Common myeloid progenitor, CD34-positive (primary cell): Measurements from ENCODE around the gene NECAB3.

Source experiments
- CTCF ChIA-PET: fragments of 350-600 bp; sonication (Branson Sonifier 250); formaldehyde crosslinking; loops from one replicate; lab custom pipeline; 2021; ENCODE audit warnings: antibody characterized with exemption; lab: Charles Lee
- POLR2A ChIA-PET: fragments of 350-600 bp; sonication (Branson Sonifier 250); formaldehyde crosslinking; loops from one replicate; lab custom pipeline; 2021; ENCODE audit warnings: antibody characterized with exemption; lab: Charles Lee
- DNase-seq, 3 donors: peaks; one replicate each; pipeline versions ENCODE4 v3.0.0 to v3.0.0-alpha.2; 2013
- H3K27ac ChIP-seq, 2 experiments: 1 replicate in 1 of 2; 2 replicates in 1 of 2; pipeline ENCODE4 v1.7.0; 2013; ENCODE audit warnings: inconsistent platforms in 2 of 2, low read length in 2 of 2, mild to moderate bottlenecking in 2 of 2, low read depth in 1 of 2, moderate library complexity in 1 of 2; ENCODE audit not compliant: severe bottlenecking in 2 of 2, insufficient read depth in 1 of 2, poor library complexity in 1 of 2
- H3K27me3 ChIP-seq, 5 experiments: replicated peaks in 2 of 5; 1 replicate in 3 of 5; 2 replicates in 2 of 5; pipeline versions ENCODE4 v1.6.1 to v1.7.0; 2013; ENCODE audit warnings: low read length in 4 of 5, mild to moderate bottlenecking in 2 of 5, moderate library complexity in 2 of 5, inconsistent platforms in 1 of 5; ENCODE audit not compliant: insufficient read depth in 5 of 5, control insufficient read depth in 4 of 5
- H3K36me3 ChIP-seq, 4 experiments: 1 replicate in 2 of 4; 2 replicates in 2 of 4; pipeline versions ENCODE4 v1.6.1 to v1.7.0; 2013; ENCODE audit warnings: low read length in 3 of 4, control low read depth in 1 of 4, mild to moderate bottlenecking in 1 of 4; ENCODE audit not compliant: control insufficient read depth in 4 of 4, insufficient read depth in 4 of 4
- H3K4me1 ChIP-seq, 4 experiments: 1 replicate in 3 of 4; 2 replicates in 1 of 4; pipeline versions ENCODE4 v1.6.1 to v1.7.1; 2013; ENCODE audit warnings: low read length in 3 of 4, mild to moderate bottlenecking in 3 of 4, control low read depth in 1 of 4, inconsistent platforms in 1 of 4, moderate library complexity in 1 of 4; ENCODE audit not compliant: control insufficient read depth in 4 of 4, insufficient read depth in 4 of 4; ENCODE audit errors: control extremely low read depth in 1 of 4
- H3K4me3 ChIP-seq, 7 experiments: 1 replicate in 4 of 7; 2 replicates in 3 of 7; pipeline versions ENCODE4 v1.5.1 to v1.7.0; 2013; ENCODE audit warnings: mild to moderate bottlenecking in 7 of 7, low read length in 6 of 7, moderate library complexity in 6 of 7, inconsistent platforms in 2 of 7, low read depth in 2 of 7, control low read depth in 1 of 7; ENCODE audit not compliant: insufficient read depth in 4 of 7, control insufficient read depth in 1 of 7; ENCODE audit errors: extremely low read depth in 1 of 7
- H3K9me3 ChIP-seq, 5 experiments: 1 replicate in 4 of 5; 2 replicates in 1 of 5; pipeline versions ENCODE4 v1.6.1 to v1.7.1; 2013; ENCODE audit warnings: low read length in 4 of 5, mild to moderate bottlenecking in 2 of 5, inconsistent platforms in 1 of 5, low read depth in 1 of 5, moderate library complexity in 1 of 5; ENCODE audit not compliant: control insufficient read depth in 4 of 5, insufficient read depth in 2 of 5; ENCODE audit errors: control extremely low read depth in 1 of 5
- WGBS: methylation state at CpG from one replicate; pipeline ENCODE4 v1.1.5; 2013; ENCODE audit not compliant: insufficient coverage; 5-methylcytosine and 5-hydroxymethylcytosine counted together

The NECAB3 gene

DNA sequence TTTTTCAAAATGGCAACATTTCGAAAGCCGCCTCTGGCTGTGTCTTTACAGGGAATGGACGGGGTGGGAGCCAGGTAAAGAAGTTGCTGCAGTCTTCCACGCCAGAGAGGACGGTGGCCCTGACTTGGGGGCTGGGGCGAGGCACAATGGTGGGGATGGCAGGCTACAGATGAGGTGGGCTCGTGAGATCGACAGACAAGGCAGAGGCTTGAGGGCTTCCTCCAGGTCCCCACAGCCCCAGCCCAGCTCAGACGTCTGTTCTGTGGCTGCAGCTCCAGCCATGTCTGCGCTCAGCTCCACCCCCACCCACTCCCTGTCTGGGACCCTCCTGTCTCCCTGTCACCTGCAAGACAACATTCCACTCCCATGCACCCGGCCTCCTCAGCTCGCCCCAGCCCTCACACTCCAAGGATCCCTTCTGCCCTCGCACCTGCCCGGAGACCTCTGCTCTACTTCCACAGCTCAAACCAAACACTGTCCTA is 19.5 kb downstream of the NECAB3 start:
- POLR2A ChIA-PET, result no interaction called here
- H3K27ac ChIP-seq, result no peak overlapping the region
- H3K4me1 ChIP-seq, result peaks cover 0 to 2% (median 0%) of the 10 kb centered on the region in 4 experiments
- no peaks in the 10 kb centered on the region for H3K27me3 ChIP-seq
- CTCF ChIA-PET, result interaction anchor here (1.4 to 8.2 kb wide), 5 partner anchors 11 to 200 kb away, joined by 3 to 86 read pairs (median 3); partner anchors contain the start of genes ACTL10 and C20orf144
- no peaks in the 10 kb centered on the region for H3K9me3 ChIP-seq
- 81% methylated on average over 11 of the region's 14 CpGs for WGBS
- peaks cover 0 to 5% (median 0%) of the 10 kb centered on the region in 4 experiments for H3K36me3 ChIP-seq
- no peak overlapping the region for H3K4me3 ChIP-seq
- no peak for DNase-seq

GRCh38 chr20:33653900-33654596 is 20.2 kb downstream of the NECAB3 start:
- POLR2A ChIA-PET, result interaction anchor here (1.2 kb wide), 1 partner anchor 13 kb away, joined by 6 read pairs; the partner anchor contains the start of gene ACTL10
- H3K4me1 ChIP-seq, result peaks cover 0 to 2% (median 0%) of the 10 kb centered on the region in 4 experiments
- H3K27ac ChIP-seq, result no peak overlapping the region
- H3K9me3 ChIP-seq, result no peaks in the 10 kb centered on the region
- 91% methylated on average over 11 of the region's 11 CpGs for WGBS
- H3K36me3 ChIP-seq, result no peaks in the 10 kb centered on the region
- H3K27me3 ChIP-seq, result no peaks in the 10 kb centered on the region
- DNase-seq, result no peak
- CTCF ChIA-PET, result interaction anchor here (0.7 to 8.2 kb wide), 10 partner anchors 12 to 254 kb away, joined by 3 to 86 read pairs (median 3); partner anchors contain the start of genes ACTL10, C20orf144 and CDK5RAP1
- H3K4me3 ChIP-seq, result no peak overlapping the region

- Histone ChIP-seq H3K36me3 (peaks cover 0 to 2% (median 0%) of the 10 kb centered on the region in 4 experiments), H3K27me3 (no peaks in the 10 kb centered on the region), H3K4me1 (peaks cover 0 to 2% (median 0%) of the 10 kb centered on the region in 4 experiments), H3K4me3 (no peak overlapping the region), H3K9me3 (no peaks in the 10 kb centered on the region), H3K27ac (no peak overlapping the region)
- CTCF ChIA-PET, result interaction anchor here (0.7 to 8.2 kb wide), 10 partner anchors 13 to 253 kb away, joined by 3 to 86 read pairs (median 3); partner anchors contain the start of genes ACTL10, C20orf144 and CDK5RAP1
- DNase-seq, result peak; percentile 55 to 77 (median 70)
- WGBS, result 64% methylated on average over 15 of the region's 16 CpGs
- POLR2A ChIA-PET, result interaction anchor here (1.2 kb wide), 1 partner anchor 14 kb away, joined by 6 read pairs; the partner anchor contains the start of gene ACTL10
Measured at GRCh38 chr20:33653218-33653899, 20.9 kb downstream of the NECAB3 start.

DNA sequence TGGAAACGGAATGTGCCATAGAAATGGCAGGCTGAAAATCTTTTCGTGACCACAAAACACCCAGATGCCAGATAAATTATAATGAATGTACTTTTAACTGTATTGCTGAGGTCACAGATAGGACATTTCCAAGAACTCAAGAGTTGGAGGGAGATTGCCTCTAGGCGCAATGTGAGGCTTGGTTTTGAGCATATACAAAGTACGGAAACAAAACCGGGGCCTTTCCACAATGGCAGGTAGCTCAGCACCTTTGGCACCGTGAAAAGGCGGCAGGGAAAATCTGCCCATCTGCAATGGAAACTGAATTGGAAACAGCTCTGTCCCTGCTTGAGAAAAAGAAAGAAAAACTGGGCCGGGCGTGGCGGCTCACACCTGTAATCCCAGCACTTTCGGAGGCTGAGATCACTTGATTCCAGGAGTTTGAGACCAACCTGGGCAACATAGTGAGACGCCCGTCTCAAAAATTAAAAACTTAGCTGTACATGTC is 22.6 kb downstream of the NECAB3 start:
- Histone ChIP-seq H3K4me3 (no peak overlapping the region), H3K27me3 (no peaks in the 10 kb centered on the region), H3K36me3 (peaks cover 0 to 9% (median 2%) of the 10 kb centered on the region in 4 experiments), H3K27ac (no peak overlapping the region), H3K4me1 (peaks cover 0 to 2% (median 0%) of the 10 kb centered on the region in 4 experiments), H3K9me3 (no peaks in the 10 kb centered on the region)
- 77% methylated on average over 6 of the region's 13 CpGs for WGBS
- ChIA-PET CTCF (interaction anchor here (0.8 to 8.2 kb wide), 4 partner anchors 14 to 204 kb away, joined by 3 to 86 read pairs (median 4); partner anchors contain the start of genes ACTL10 and C20orf144), POLR2A (no interaction called here)
- DNase-seq, result peak in 1 of 3 donors; percentile 30

GRCh38 chr20:33650753-33651561 is 23.3 kb downstream of the NECAB3 start:
- no peak for DNase-seq
- H3K4me1 ChIP-seq, result peaks cover 0 to 2% (median 0%) of the 10 kb centered on the region in 4 experiments
- no peak overlapping the region for H3K27ac ChIP-seq
- H3K36me3 ChIP-seq, result peaks cover 0 to 9% (median 4%) of the 10 kb centered on the region in 4 experiments
- ChIA-PET CTCF (interaction anchor here (0.8 to 8.2 kb wide), 4 partner anchors 15 to 204 kb away, joined by 3 to 86 read pairs (median 4); partner anchors contain the start of genes ACTL10 and C20orf144), POLR2A (no interaction called here)
- H3K9me3 ChIP-seq, result no peaks in the 10 kb centered on the region
- 100% methylated on average over 2 of the region's 10 CpGs for WGBS
- no peaks in the 10 kb centered on the region for H3K27me3 ChIP-seq
- H3K4me3 ChIP-seq, result no peak overlapping the region

DNA sequence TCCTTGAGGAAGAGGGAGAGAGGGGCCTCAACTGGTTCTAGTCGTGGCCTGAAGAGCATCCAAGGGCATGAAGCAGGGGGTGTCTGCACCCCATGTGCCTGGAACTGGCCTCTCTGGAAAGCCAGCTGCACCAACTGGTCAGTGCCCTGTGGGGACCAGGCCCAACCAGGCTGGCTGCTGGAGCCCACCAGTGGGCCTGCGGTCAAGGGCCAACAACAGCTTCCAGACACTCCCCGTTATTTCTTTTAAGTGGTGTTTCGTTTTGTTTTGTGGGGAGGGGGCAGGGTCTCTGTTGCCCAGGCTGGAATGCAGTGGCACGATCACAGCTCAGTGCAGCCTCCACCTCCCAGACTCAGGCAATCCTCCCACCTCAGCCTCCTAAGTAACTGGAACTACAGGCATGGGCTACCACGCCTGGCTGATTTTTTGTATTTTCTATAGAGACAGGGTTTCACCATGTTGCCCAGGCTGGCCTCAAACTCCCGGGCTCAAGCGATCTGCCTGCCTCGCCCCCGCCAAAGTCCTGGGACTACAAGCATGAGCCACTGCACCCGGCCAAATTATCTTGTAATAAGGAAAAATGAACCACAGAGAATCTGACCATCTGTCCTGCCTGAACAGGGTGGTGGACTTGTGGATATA is 24.0 kb downstream of the NECAB3 start:
- 97% methylated on average over 6 of the region's 11 CpGs for WGBS
- no peak for DNase-seq
- ChIA-PET CTCF (interaction anchor here (0.6 to 1.4 kb wide), 3 partner anchors 193 to 203 kb away, joined by 3 to 5 read pairs (median 4); no protein-coding TSS in a partner anchor), POLR2A (no interaction called here)
- H3K36me3 ChIP-seq, result peaks cover 0 to 10% (median 9%) of the 10 kb centered on the region in 4 experiments
- H3K4me3 ChIP-seq, result no peak overlapping the region
- no peaks in the 10 kb centered on the region for H3K9me3 ChIP-seq
- no peak overlapping the region for H3K27ac ChIP-seq
- H3K4me1 ChIP-seq, result peaks cover 0 to 2% (median 0%) of the 10 kb centered on the region in 4 experiments
- no peaks in the 10 kb centered on the region for H3K27me3 ChIP-seq
